SHP77 (cell line): Measurements from ENCODE around the gene CTDNEP1.

Experiments used
- DNase-seq, 2 experiments: peaks; one replicate each; lab custom pipeline; 2025; lab: John Stamatoyannopoulos, UW

Gene CTDNEP1

DNA sequence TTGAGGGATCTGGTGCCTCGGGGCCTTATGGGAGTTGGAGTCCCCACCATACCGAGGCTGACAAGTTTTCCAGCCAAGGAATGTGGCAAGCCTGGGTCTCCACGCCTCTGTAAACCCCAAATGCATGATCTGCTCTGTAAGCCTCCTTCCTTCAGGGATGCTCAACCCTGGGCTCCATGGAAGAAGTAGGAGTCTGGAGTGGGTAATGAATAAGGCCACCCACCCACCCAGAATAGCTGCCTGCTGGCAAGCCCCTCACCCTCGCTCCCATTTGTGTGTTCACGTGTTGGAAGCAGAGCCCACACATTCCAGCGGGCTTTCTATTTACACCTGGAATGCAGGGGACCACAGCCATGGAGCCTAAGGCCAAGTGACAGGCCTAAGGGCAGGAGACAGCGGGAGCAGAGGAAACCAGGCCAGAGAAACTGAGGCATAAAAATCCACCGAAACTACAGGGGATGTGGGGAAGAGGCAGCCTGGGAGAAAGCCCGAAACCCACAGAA is 36.3 kb downstream of the CTDNEP1 start:
- no peak for DNase-seq

- DNase-seq, result peak; percentile 99
These were observed 37.0 kb downstream of the CTDNEP1 start for GRCh38 chr17:7214300-7215135.

DNA sequence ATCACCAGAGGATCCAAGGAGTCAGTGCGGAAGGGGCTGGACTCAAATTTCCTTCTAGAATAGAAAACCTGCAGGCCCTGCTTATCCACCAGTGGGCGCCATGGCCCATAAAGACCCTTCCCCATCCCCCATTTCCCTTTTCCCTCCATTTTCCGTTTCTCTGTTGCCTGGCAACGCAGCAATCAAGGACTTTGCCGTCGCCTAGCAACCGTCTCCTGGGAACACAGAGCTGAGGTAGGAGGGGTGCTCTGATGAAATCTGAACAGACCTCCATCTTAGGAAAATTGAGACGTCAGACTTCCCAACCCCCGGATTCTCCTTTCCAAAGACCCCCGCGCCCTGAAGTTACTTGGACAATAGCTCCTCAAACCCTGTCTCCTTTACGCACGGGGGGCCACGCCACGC is 37.6 kb downstream of the CTDNEP1 start:
- peak; percentile 92 to 94 for DNase-seq

GRCh38 chr17:7211491-7212273 is 39.9 kb downstream of the CTDNEP1 start:
- DNase-seq, result no peak

DNA sequence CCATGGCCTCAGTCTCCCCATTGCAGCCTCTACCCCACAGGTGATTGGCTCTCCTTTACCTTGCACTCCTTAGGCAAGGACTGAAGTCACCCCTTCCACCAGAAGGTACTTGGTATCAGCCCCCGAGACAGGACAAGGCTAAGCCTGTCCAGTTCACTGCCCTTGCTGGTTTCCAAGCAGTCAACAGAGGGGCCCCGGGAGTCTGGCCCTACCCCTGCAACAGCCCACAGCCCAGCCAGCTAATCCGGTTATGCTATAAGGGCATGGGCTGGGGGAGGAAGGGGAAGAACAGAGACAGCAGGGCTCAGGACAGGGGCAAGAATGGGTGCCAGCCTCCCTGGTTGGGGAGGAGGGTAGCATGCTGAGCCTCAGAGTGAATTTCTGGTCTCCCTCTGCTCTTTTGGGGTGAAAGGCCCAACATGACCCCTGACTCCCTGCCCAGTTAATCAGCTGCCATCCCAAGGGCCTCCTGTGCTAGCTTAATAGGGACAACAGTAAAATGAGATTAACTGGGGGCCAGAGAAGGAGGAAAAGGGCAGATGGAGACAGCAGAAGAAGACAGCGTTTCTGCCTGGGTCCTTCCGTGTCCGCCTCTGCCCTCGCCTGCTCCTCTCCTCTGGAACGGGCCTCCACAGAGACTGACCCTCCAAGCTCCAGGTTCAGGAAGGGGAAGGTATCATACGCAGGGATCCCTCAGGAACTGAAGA is 42.6 kb downstream of the CTDNEP1 start:
- no peak for DNase-seq

DNA sequence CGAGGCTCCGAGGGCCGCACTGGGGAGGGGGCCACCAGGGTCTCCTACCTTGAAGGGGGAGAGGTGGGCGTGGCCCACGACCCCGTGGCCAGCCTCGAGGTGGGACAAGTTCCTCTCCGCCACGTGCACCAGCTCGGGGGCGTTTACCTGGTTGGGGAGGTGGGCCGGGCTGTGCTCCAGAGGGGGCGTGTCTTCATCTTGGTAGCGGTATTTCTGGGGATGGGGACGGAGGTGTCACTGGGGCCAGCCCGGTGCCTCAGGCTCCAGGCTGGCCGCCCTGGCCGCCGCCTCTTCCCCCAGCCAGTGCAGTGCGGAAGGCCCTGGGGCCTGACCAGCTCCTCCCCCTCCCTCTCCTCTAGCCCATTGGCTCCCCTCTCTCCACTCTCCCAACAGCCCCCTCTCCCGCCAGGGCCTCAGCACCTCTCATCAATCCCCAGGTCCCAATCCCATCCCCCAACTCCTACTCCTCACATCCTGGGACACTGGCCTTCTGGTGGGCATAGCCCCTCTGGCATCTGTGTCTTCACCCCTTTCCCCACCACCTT is 43.4 kb downstream of the CTDNEP1 start:
- DNase-seq, result no peak

DNA sequence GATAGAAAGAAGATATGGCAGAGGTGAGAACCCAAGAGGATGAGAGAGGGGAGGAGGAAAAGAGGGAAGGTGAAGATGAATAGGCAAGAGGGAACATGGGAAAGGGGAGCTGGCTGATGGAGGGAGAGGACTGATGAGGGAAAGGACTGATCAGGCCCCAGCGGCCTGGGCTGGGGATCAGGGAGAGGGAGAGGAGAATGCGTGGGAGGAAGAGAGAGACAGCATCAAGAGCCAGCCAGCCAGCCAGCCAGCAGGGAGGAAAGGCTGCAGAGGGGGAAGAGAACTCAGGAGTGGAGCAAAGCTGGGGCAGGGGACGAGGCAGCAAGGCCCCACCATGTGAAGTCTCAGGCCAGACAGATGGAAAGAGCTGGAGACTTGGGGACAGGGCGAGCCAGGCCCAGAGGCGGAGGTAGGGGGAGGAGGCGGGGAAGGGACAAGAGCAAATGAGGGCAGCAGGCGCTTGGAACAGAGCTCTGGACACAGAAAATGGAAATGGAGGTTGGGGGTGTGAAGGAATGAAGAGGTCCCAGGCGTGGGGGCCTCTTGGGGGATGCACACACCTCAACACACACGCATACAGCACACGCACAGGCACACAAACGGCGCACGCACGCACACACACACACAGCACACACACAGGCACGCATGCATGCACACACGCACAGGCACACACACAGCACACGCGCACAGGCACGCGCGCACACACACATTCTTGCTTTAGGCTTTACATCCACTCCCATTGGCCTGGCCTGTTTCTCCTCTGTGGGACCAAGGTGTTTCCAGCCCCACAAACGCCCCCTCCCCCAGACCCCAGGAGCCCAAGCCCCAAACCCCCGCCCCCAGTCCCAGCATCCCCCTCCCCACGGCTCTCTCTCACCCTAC is 44.2 kb downstream of the CTDNEP1 start:
- DNase-seq, result no peak

DNA sequence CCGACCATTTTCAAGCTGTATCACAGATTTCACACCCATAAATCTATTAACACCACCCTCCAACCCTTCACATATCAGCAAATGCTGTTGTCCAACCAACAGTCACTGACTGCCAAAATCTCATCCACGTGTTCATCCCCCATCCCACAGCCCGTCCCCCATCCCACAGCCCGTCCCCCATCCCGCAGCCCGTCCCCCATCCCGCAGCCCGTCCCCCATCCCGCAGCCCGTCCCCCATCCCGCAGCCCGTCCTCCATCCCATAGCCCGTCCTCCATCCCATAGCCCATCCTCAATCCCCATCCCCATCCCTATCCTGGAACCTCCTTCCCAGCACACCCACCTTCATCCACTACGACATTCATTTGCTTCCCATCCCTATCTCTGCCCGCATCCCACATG is 46.0 kb downstream of the CTDNEP1 start:
- no peak for DNase-seq

DNA sequence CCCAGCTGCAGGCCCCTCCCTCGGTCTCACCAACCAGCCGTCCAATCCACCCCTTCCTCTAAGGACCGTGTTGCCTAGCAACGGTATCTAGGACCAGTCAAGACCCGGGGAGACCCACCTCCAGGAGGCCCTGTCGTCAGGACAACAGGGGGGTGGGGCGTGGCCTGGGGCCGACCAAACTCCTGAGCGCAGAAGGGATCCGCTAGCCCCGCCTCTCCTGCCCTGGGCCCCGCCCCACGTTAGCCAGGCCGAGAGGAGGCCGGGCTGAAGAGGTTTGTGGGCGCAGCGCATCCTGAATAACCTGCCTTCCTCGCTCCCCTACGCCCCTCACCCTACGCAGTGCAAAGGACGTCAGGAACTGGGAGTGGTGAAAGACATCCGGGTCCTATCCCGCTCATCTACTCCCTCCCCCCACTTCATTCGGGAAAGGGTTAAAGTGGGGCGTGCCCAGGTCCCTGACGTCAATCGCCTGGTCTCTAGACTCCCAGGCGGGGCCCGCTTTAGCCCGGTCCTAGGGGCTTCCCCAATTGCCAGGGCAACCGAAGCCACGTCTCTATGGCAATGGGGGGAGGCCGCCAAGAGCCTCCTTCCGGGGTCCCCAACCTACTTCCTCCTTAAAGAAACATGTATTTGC is 46.6 kb downstream of the CTDNEP1 start:
- peak; percentile 94 to 96 for DNase-seq

- no peak for DNase-seq
These were observed 47.2 kb downstream of the CTDNEP1 start for GRCh38 chr17:7204336-7204735.

- DNase-seq, result no peak
These were observed 48.1 kb downstream of the CTDNEP1 start for GRCh38 chr17:7203391-7203790.

GRCh38 chr17:7196651-7197401 is 54.7 kb downstream of the CTDNEP1 start:
- DNase-seq, result no peak

- no peak for DNase-seq
These were observed 55.6 kb downstream of the CTDNEP1 start for GRCh38 chr17:7195971-7196370.
